Heart left ventricle (tissue), 13 donors: ENCODE results near the gene SYTL4.

Experiments used
- CTCF ChIP-seq, 12 donors: fragments of 200-600 bp; sonication (generic) in 4 of 12; IDR thresholded peaks; one replicate each; pipeline versions ENCODE4 v1.5.0 to v1.8.0; 2018 to 2022; ENCODE audit warnings: antibody characterized with exemption in 12 of 12, mild to moderate bottlenecking in 5 of 12
- POLR2A ChIP-seq, 2 donors: fragments of 450-650 bp; IDR thresholded peaks; one replicate each; pipeline ENCODE4 v1.6.1; 2017; ENCODE audit warnings: antibody characterized with exemption in 2 of 2, mild to moderate bottlenecking in 2 of 2, moderate library complexity in 2 of 2
- donor health status: ischemic (EF 13 %, LVEDD 7.1; RV severe dilation, severe dysfunction).
- donor health status: DM: no; HTN: yes; CAD: no.
- donor health status: DM: no; HTN: no; CAD: no.
- donor health status: ischemic (EF 25% LVEDD 6.9; RV normal size, moderate dysfunction).
- donor health status: ischemic (EF 25% LVEDD 5.7; RV mildly dilated, moderate dysfunction).
- donor health status: ischemic (EF 35%, LVEDD 5.7; RV mildly dilated, moderate dysfunction).
- donor health status: nonischemic (EF 11% LVEDD 7.7; RV severe dilation, severe dysfunction).
- donor health status: DM: yes; HTN: yes; CAD: no.
- donor health status: PGD.
- donor health status: ischemic (EF 29% LVEDD 5.4; RV normal size, mild dysfunction).
- donor health status: nonischemic (EF 23%, LVEDD 6.1; RV moderate dilation, normal function).

DNA sequence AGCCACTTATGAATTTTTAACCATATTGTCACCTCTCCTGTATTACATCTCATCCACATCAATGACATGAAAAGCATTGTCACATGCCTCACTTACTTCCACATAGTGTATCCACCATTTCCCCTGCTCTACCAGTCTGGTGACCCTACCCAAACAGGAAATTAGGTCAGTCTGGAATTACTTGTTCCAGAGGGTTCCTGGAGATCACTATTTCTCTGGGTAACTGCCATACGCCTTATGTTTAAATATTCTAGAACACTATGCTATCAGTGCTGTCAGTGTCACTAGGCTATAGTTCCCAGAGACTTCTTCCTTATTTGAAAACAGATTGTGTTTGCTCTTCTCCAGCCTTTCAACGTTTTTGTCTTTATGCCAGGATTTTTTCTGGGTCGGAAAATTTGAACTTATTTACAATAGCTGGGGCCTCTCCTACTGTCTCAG, 73.0 kb downstream of the SYTL4 start:
- no peak for TF ChIP-seq CTCF (IDR thresholded peaks at IDR 0.05)
- TF ChIP-seq POLR2A (IDR thresholded peaks at IDR 0.05): no peak
